Activated naive CD8-positive, alpha-beta T cell treated with anti-CD3 and anti-CD28 coated beads, Interleukin-2, amount 50 U/mL, for 16 hours (primary cell): ENCODE measurements around the gene GNAI2.
"Not testable (repeated sequence)": the region's sequence is repeated elsewhere in the genome, so short reads cannot be mapped to it uniquely, and the experiment has no call there.

Experiments used
- DNase-seq: peaks from one replicate; pipeline ENCODE4 v3.0.0-alpha.2; 2020; ENCODE audit warnings: low read depth, low spot score

The GNAI2 gene

GRCh38 chr3:50276762-50277101 is 40.7 kb downstream of the GNAI2 start:
- DNase-seq, result no peak

- no peak for DNase-seq
These were observed 42.3 kb downstream of the GNAI2 start for GRCh38 chr3:50278123-50278879.

- DNase-seq, result no peak
These were observed 42.8 kb downstream of the GNAI2 start, which contains the start of gene LSMEM2 for GRCh38 chr3:50278880-50279224. LSMEM2 (plus strand) TSS chr3:50279087; CDS start chr3:50279114, 27 bp downstream.

- no peak for DNase-seq
These were observed 43.4 kb downstream of the GNAI2 start for GRCh38 chr3:50279255-50280016.

GRCh38 chr3:50284121-50284520 is 48.1 kb downstream of the GNAI2 start:
- DNase-seq, result not testable (repeated sequence)

GRCh38 chr3:50286322-50287227 is 50.6 kb downstream of the GNAI2 start:
- DNase-seq, result no peak

GRCh38 chr3:50287262-50287661 is 51.3 kb downstream of the GNAI2 start:
- no peak for DNase-seq

- DNase-seq, result no peak
These were observed 52.5 kb downstream of the GNAI2 start for GRCh38 chr3:50288387-50289007.

- no peak for DNase-seq
These were observed 53.1 kb downstream of the GNAI2 start for GRCh38 chr3:50289130-50289529.

- no peak for DNase-seq
These were observed 54.2 kb downstream of the GNAI2 start for GRCh38 chr3:50290161-50290641.

- peak; percentile 89 for DNase-seq
These were observed 56.4 kb downstream of the GNAI2 start, which contains the start of gene IFRD2 for GRCh38 chr3:50292159-50293078. IFRD2 (minus strand) TSS chr3:50292429; CDS start chr3:50292274, 155 bp downstream.

- no peak for DNase-seq
These were observed 57.2 kb downstream of the GNAI2 start for GRCh38 chr3:50293079-50293801.

GRCh38 chr3:50294089-50294488 is 58.1 kb downstream of the GNAI2 start:
- DNase-seq, result no peak

- no peak for DNase-seq
These were observed 58.7 kb downstream of the GNAI2 start for GRCh38 chr3:50294492-50295403.

- no peak for DNase-seq
These were observed 59.8 kb downstream of the GNAI2 start for GRCh38 chr3:50295553-50296431.

GRCh38 chr3:50296721-50297383 is 60.8 kb downstream of the GNAI2 start:
- no peak for DNase-seq

- no peak for DNase-seq
These were observed 61.4 kb downstream of the GNAI2 start for GRCh38 chr3:50297384-50297775.
